Measurements from ENCODE around the gene NAV2. TPM values are rescaled to one million over a fixed set of nuclear protein-coding genes. Genes with fewer than 3 reads are reported as not detected.

NAV2 gene
- total RNA-seq, 1 donor from 2014 or later = 10.3 TPM

- no peak for DNase-seq
- no peak for ATAC-seq (ENCODE audit: low read depth)
- H3K27ac Mint-ChIP-seq = no peak overlapping the region
- no peaks in the 10 kb centered on the region for H3K4me1 Mint-ChIP-seq
- no peak for TF ChIP-seq CTCF (IDR thresholded peaks at IDR 0.05)
- intact Hi-C loops (cut with micrococcal nuclease) = no loop called here
- ChIA-PET CTCF (no interaction called here), POLR2A (no interaction called here)
- no peaks in the 10 kb centered on the region for H3K9me3 Mint-ChIP-seq
- no peak overlapping the region for H3K4me3 Mint-ChIP-seq
- H3K36me3 Mint-ChIP-seq (ENCODE audit: low read depth) = no peaks in the 10 kb centered on the region
- H3K27me3 Mint-ChIP-seq = peaks cover 22% of the 10 kb centered on the region
These were observed 54.2 kb downstream of the NAV2 start for GRCh38 chr11:19766810-19767209.

- intact Hi-C loops (cut with micrococcal nuclease) = no loop called here
- no peak overlapping the region for H3K4me3 Mint-ChIP-seq
- no peaks in the 10 kb centered on the region for H3K9me3 Mint-ChIP-seq
- DNase-seq (no peak), ATAC-seq (ENCODE audit: low read depth) (no peak)
- H3K4me1 Mint-ChIP-seq = no peaks in the 10 kb centered on the region
- CTCF ChIA-PET = no interaction called here
- no peak overlapping the region for H3K27ac Mint-ChIP-seq
- POLR2A ChIA-PET = no interaction called here
- H3K36me3 Mint-ChIP-seq (ENCODE audit: low read depth) = no peaks in the 10 kb centered on the region
- TF ChIP-seq CTCF (IDR thresholded peaks at IDR 0.05) = no peak
- H3K27me3 Mint-ChIP-seq = peaks cover 19% of the 10 kb centered on the region
These were observed 55.1 kb downstream of the NAV2 start for GRCh38 chr11:19767627-19768151.

- ATAC-seq (ENCODE audit: low read depth) (no peak), DNase-seq (no peak)
- ChIA-PET POLR2A (no interaction called here), CTCF (no interaction called here)
- TF ChIP-seq CTCF (IDR thresholded peaks at IDR 0.05) = no peak
- H3K36me3 Mint-ChIP-seq (ENCODE audit: low read depth) = no peaks in the 10 kb centered on the region
- no peaks in the 10 kb centered on the region for H3K4me1 Mint-ChIP-seq
- no peak overlapping the region for H3K4me3 Mint-ChIP-seq
- intact Hi-C loops (cut with micrococcal nuclease) = no loop called here
- no peak overlapping the region for H3K27ac Mint-ChIP-seq
- H3K27me3 Mint-ChIP-seq = peaks cover 19% of the 10 kb centered on the region
- H3K9me3 Mint-ChIP-seq = no peaks in the 10 kb centered on the region
These were observed 55.6 kb downstream of the NAV2 start for GRCh38 chr11:19768197-19768596.

GRCh38 chr11:19768815-19769214 lies 56.2 kb downstream of the NAV2 start:
- intact Hi-C loops (cut with micrococcal nuclease) = no loop called here
- no peak overlapping the region for H3K4me3 Mint-ChIP-seq
- ATAC-seq (ENCODE audit: low read depth) = no peak
- DNase-seq = no peak
- ChIA-PET CTCF (no interaction called here), POLR2A (no interaction called here)
- H3K27me3 Mint-ChIP-seq = peaks cover 15% of the 10 kb centered on the region
- TF ChIP-seq CTCF (IDR thresholded peaks at IDR 0.05) = no peak
- H3K36me3 Mint-ChIP-seq (ENCODE audit: low read depth) = no peaks in the 10 kb centered on the region
- H3K4me1 Mint-ChIP-seq = no peaks in the 10 kb centered on the region
- H3K27ac Mint-ChIP-seq = no peak overlapping the region
- no peaks in the 10 kb centered on the region for H3K9me3 Mint-ChIP-seq

GRCh38 chr11:19769820-19770219 lies 57.2 kb downstream of the NAV2 start:
- Mint-ChIP-seq H3K4me1 (no peaks in the 10 kb centered on the region), H3K36me3 (ENCODE audit: low read depth) (no peaks in the 10 kb centered on the region), H3K27me3 (peaks cover 17% of the 10 kb centered on the region), H3K9me3 (no peaks in the 10 kb centered on the region), H3K4me3 (no peak overlapping the region), H3K27ac (no peak overlapping the region)
- DNase-seq (no peak), ATAC-seq (ENCODE audit: low read depth) (no peak)
- POLR2A ChIA-PET = no interaction called here
- CTCF ChIA-PET = no interaction called here
- TF ChIP-seq CTCF (IDR thresholded peaks at IDR 0.05) = no peak
- intact Hi-C loops (cut with micrococcal nuclease) = no loop called here

Measured in activated B cell treated with CpG ODN at 0.5 μM for 24 hours (primary cell).